MCF 10A (cell line): ENCODE data around the gene STAT5B. TPM values are rescaled to one million over a fixed set of nuclear protein-coding genes. Genes with fewer than 3 reads are reported as not detected.

ENCODE experiments used
- BruUV-seq: library from RNA; stranded (reverse); fragments of 400-500 nt; replicated peaks from 2 replicates; lab custom pipeline; 2021; lab: Mats Ljungman, UMichigan
- CTCF ChIA-PET: fragments of 300-600 bp; sonication (Branson Sonifier 250); formaldehyde crosslinking; extraction: SDS; loops from one replicate; lab custom pipeline; 2021; ENCODE audit warnings: antibody characterized with exemption, inconsistent platforms; lab: Yijun Ruan, JAX
- POLR2A ChIA-PET: fragments of 300-600, 350-650 bp; sonication (Branson Sonifier 250); formaldehyde crosslinking; extraction: SDS; loops from one replicate; lab custom pipeline; 2020; ENCODE audit warnings: antibody characterized with exemption, inconsistent platforms; lab: Yijun Ruan, JAX
- DNase-seq: peaks from one replicate; pipeline ENCODE4 v3.0.0-alpha.2; 2018; ENCODE audit not compliant: unreplicated experiment
- H3K27ac Mint-ChIP-seq: one replicate; pipeline ENCODE4 v1.8.0; 2022; ENCODE audit warnings: mild to moderate bottlenecking, low read depth, mixed read lengths; ENCODE audit not compliant: unreplicated experiment
- H3K27me3 Mint-ChIP-seq: one replicate; pipeline ENCODE4 v1.8.0; 2022; ENCODE audit warnings: mixed read lengths; ENCODE audit not compliant: insufficient read depth, unreplicated experiment
- H3K36me3 Mint-ChIP-seq: one replicate; pipeline ENCODE4 v1.8.0; 2022; ENCODE audit warnings: mild to moderate bottlenecking, moderate library complexity, mixed read lengths; ENCODE audit not compliant: insufficient read depth, unreplicated experiment
- H3K4me1 Mint-ChIP-seq: one replicate; pipeline ENCODE4 v1.8.0; 2022; ENCODE audit warnings: mixed read lengths; ENCODE audit not compliant: insufficient read depth, unreplicated experiment
- H3K4me3 Mint-ChIP-seq: one replicate; pipeline ENCODE4 v1.8.0; 2022; ENCODE audit warnings: mild to moderate bottlenecking, moderate library complexity, mixed read lengths; ENCODE audit not compliant: unreplicated experiment
- H3K9me3 Mint-ChIP-seq: one replicate; pipeline ENCODE4 v1.8.0; 2022; ENCODE audit warnings: mixed read lengths; ENCODE audit not compliant: unreplicated experiment
- CTCF ChIP-seq: fragments of 200-600 bp; IDR thresholded peaks from one replicate; pipeline ENCODE4 v1.8.0; 2022; ENCODE audit warnings: antibody characterized with exemption, mild to moderate bottlenecking; ENCODE audit not compliant: unreplicated experiment
- intact Hi-C: fragments of 100-400 bp; cut with micrococcal nuclease; formaldehyde crosslinking; loops from 2 replicates; pipeline ENCODE4 v1.14.1; 2022
- total RNA-seq: library from RNA; stranded (reverse); gene quantifications from 2 replicates; pipeline ENCODE4 v1.2.3, GENCODE V29; 2022

The STAT5B gene
- total RNA-seq, 1 experiment from 2014 or later: 29.8 TPM

DNA sequence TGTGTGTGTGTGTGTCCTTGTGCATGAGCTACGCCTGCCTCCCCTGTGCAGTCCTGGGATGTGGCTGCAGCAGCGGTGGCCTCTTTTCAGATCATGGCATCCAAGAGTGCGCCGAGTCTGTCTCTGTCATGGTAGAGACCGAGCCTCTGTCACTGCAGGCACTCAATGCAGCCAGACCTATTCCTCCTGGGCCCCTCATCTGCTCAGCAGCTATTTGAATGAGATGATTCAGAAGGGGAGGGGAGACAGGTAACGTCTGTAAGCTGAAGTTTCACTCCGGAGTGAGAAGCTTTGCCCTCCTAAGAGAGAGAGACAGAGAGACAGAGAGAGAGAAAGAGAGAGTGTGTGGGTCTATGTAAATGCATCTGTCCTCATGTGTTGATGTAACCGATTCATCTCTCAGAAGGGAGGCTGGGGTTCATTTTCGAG, 34.6 kb upstream of the STAT5B start:
- BruUV-seq: no TSS peak
- CTCF ChIA-PET: interaction anchor here (1.9 kb wide), 2 partner anchors 12 to 207 kb away, joined by 5 to 6 read pairs; no protein-coding TSS in a partner anchor
- Mint-ChIP-seq H3K36me3 (peaks cover 64% of the 10 kb centered on the region), H3K4me1 (no peaks in the 10 kb centered on the region), H3K4me3 (no peak overlapping the region), H3K27ac (no peak overlapping the region), H3K27me3 (no peaks in the 10 kb centered on the region), H3K9me3 (no peaks in the 10 kb centered on the region)
- POLR2A ChIA-PET: no interaction called here
- intact Hi-C loops: no loop called here
- no peak for DNase-seq
- no peak for TF ChIP-seq CTCF

DNA sequence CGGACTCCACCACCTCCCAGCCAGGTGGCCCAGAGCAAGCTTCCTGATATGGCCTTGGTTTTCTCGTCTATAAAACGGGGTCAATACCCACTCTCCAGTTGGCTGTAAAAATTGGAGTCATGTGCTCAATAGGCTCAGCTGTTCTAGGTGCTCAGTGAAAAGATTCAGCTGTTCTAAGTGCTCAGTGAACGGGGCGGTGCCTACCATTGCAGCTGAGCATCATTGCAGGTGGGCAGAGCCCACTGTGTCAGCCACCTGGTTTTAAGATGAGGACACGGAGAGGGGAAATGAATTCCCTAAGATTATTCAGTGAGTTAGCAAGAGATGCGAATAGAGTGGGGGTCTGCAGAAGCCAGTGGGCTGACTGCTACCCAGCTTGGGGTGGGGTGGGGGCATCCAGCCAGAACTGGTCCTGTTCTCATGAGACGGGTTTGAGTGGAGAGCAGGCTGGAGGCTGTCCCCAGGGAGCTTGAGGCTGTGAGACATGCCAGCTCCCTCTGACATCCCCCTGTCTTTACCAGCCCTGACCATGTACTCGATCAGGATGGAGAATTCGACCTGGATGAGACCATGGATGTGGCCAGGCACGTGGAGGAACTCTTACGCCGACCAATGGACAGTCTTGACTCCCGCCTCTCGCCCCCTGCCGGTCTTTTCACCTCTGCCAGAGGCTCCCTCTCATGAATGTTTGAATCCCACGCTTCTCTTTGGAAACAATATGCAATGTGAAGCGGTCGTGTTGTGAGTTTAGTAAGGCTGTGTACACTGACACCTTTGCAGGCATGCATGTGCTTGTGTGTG, 34.0 kb upstream of the STAT5B start:
- intact Hi-C loops: no loop called here
- H3K9me3 Mint-ChIP-seq: no peaks in the 10 kb centered on the region
- no peak for TF ChIP-seq CTCF
- POLR2A ChIA-PET: interaction anchor here (0.6 to 1.3 kb wide), 3 partner anchors 13 to 61 kb away, joined by 3 read pairs; no protein-coding TSS in a partner anchor
- CTCF ChIA-PET: interaction anchor here (0.6 to 2.0 kb wide), 5 partner anchors 12 to 217 kb away, joined by 3 to 6 read pairs (median 5); no protein-coding TSS in a partner anchor
- H3K27me3 Mint-ChIP-seq: no peaks in the 10 kb centered on the region
- BruUV-seq: no TSS peak
- H3K4me1 Mint-ChIP-seq: no peaks in the 10 kb centered on the region
- H3K4me3 Mint-ChIP-seq: no peak overlapping the region
- no peak for DNase-seq
- no peak overlapping the region for H3K27ac Mint-ChIP-seq
- peaks cover 58% of the 10 kb centered on the region for H3K36me3 Mint-ChIP-seq

- no TSS peak for BruUV-seq
- no peak overlapping the region for H3K4me3 Mint-ChIP-seq
- no peaks in the 10 kb centered on the region for H3K27me3 Mint-ChIP-seq
- no peak overlapping the region for H3K27ac Mint-ChIP-seq
- ChIA-PET CTCF (interaction anchor here (0.6 to 2.0 kb wide), 5 partner anchors 13 to 218 kb away, joined by 3 to 6 read pairs (median 5); no protein-coding TSS in a partner anchor), POLR2A (interaction anchor here (0.7 to 1.6 kb wide), 4 partner anchors 14 to 193 kb away, joined by 3 to 6 read pairs (median 3); partner anchors contain the start of gene STAT3)
- H3K9me3 Mint-ChIP-seq: no peaks in the 10 kb centered on the region
- H3K36me3 Mint-ChIP-seq: peaks cover 51% of the 10 kb centered on the region
- intact Hi-C loops: no loop called here
- H3K4me1 Mint-ChIP-seq: no peaks in the 10 kb centered on the region
- no peak for TF ChIP-seq CTCF
- no peak for DNase-seq
These were observed 33.0 kb upstream of the STAT5B start for GRCh38 chr17:42309142-42309541.

GRCh38 chr17:42308446-42308845, 32.3 kb upstream of the STAT5B start:
- no peaks in the 10 kb centered on the region for H3K4me1 Mint-ChIP-seq
- H3K36me3 Mint-ChIP-seq: peaks cover 44% of the 10 kb centered on the region
- H3K27ac Mint-ChIP-seq: no peak overlapping the region
- POLR2A ChIA-PET: interaction anchor here (1.3 to 1.6 kb wide), 2 partner anchors 15 to 80 kb away, joined by 3 to 6 read pairs; partner anchors contain the start of gene STAT3
- H3K4me3 Mint-ChIP-seq: no peak overlapping the region
- no peak for TF ChIP-seq CTCF
- H3K9me3 Mint-ChIP-seq: no peaks in the 10 kb centered on the region
- intact Hi-C loops: no loop called here
- H3K27me3 Mint-ChIP-seq: no peaks in the 10 kb centered on the region
- no TSS peak for BruUV-seq
- no peak for DNase-seq
- CTCF ChIA-PET: interaction anchor here (1.0 to 2.0 kb wide), 3 partner anchors 9 to 219 kb away, joined by 3 to 5 read pairs (median 3); no protein-coding TSS in a partner anchor
